SH-SY5Y (cell line): ENCODE measurements around the gene GCNT4.

Source experiments
- GATA2 ChIP-seq: IDR thresholded peaks from 2 replicates; pipeline ENCODE4 v1.6.1; 2011; ENCODE audit warnings: mild to moderate bottlenecking, low read depth, low read length
- GATA3 ChIP-seq: IDR thresholded peaks from 2 replicates; pipeline ENCODE4 v1.6.1; 2011; ENCODE audit warnings: low read depth, mild to moderate bottlenecking, low read length, moderate library complexity

GRCh38 chr5:75062925-75063531 is 10.7 kb upstream of the GCNT4 start:
- TF ChIP-seq GATA2 (no peak), GATA3 (no peak)
